ENCODE measurements around the gene ARHGEF3.
"Not testable (repeated sequence)": the region's sequence is repeated elsewhere in the genome, so short reads cannot be mapped to it uniquely, and the experiment has no call there.

ARHGEF3 gene

DNA sequence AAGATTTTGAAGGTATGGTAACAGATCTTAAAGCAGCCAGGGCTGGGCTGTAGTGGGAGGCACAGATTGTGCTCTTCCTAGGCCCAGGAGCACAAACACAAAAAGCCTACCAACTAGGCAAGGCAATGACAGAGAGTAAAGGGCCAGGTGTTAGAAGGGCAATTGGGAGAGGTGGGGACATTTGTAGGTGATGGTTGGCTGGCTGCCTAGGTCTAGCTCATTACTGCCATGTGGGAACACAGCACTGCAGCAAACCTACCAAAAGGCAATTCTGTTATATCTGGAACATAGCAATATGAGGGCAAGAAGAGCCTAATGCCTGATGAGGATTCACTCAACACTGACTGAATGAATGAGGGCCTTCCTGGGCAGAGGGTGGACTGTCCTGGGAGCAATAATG lies 30.4 kb downstream of the ARHGEF3 start:
- no peak for DNase-seq (ENCODE audit: low spot score)

DNA sequence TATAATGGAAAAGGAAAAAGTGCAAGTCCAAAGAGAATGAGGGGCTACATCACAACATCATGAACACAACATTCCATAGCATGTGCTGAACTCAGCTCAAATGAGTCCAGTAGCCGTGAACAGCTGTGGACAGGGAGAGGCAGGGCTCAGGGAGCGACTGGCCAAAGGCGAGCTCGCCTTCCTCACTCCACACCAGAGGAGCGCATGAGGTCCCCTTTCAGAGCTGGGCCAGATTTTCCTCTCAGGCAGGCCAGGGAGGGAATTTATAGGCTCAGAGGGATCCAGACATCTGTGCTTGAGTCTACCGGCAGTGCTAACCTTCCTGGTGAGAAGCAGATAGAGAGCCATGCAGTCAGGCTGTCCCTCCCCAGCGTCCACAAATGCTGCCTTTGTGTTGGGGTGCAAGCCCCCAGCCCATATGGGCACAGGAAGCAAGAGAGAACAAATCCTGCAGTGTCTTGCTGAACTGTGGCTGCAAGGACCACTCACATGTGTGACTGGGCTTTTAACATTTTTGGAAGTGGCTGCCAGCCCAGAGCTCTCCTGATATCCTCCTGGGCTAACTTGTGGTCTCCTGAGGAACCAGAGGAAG lies 32.5 kb downstream of the ARHGEF3 start:
- DNase-seq (ENCODE audit: low spot score) = no peak

DNA sequence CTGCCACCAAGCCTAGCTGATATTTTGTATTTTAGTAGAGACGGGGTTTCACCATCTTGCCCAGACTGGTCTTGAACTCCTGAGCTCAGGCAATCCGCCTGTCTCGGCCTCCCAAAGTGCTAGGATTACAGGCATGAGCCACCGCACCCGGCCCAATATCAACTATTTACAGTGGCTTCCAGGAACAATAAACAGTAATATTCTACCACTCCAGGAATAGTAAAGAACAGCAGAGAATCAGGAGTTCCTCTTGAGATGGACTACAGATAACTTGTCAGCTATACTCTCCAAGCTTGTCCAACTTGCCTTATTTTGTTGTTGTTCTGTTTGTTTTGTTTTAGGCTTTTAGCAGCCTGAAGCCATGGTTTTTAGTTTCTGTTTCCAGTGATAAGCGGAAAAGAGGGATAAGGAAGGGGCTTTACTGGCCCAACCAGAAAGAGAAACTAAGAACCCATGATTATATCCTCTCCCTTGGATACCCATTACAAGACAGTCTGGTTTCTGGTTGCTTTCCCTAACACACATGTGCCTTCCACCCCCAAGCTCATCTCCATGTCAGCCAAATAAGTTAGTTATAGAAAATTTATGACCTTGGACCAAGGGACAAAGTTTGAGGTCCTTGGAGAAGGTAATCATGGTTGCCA lies 36.7 kb downstream of the ARHGEF3 start:
- DNase-seq (ENCODE audit: low spot score) = no peak

DNA sequence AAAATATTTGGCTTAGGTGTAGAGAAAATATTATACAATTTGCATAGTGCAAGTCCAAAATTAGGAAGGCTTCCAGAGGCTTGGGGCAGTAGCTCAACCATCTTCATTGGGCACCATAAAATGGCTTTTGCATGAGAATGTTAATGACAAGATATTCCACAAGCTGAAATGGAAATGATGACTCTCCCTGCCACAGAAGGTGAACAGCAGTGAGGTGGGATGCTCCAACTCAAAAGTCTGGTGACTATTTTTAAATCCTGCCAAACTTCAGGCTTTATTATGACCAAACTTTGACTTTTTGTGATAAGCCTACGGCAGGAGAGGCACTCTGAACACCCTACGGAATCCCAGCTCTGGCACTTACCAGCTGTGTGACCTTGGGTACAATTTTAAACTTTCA lies 37.6 kb downstream of the ARHGEF3 start:
- no peak for DNase-seq (ENCODE audit: low spot score)

DNA sequence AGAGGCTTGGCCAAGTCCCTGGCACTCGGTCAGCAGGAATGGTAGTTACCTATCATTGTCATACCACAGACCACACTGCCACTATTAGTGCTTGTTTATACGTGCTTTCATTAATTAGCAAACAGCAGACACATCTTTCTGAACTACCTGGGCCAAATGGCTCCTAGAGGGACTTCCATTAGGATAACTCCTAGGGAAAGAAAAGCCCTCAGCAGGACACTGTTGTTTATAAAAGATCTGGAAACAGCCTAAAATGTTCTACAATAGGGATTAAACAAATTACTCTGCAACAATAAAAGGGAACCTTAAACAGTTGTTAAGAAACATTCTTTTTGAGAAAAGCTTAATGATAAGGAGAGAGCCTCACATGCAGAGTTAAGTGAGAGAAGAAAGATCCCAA lies 38.5 kb downstream of the ARHGEF3 start:
- DNase-seq (ENCODE audit: low spot score) = no peak

DNA sequence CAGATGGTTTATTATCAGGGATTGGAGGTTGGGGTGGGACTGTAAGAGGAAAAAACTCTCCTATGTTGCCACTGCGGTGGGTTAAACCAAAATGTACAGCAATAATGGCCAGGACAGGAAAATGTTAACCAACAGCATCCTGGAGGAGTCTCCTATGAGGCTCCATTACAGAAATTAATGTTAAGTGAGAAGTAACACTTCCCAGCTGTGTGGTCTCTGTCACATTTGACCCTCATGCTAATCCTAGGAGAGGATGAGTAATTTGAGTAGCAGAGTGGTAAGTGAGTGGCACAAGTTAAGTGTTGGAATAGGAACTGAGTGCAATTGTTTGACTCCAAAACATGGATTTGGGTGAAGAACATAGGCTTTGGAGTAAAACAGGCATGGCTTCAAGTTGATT lies 39.0 kb downstream of the ARHGEF3 start:
- DNase-seq (ENCODE audit: low spot score) = no peak

DNA sequence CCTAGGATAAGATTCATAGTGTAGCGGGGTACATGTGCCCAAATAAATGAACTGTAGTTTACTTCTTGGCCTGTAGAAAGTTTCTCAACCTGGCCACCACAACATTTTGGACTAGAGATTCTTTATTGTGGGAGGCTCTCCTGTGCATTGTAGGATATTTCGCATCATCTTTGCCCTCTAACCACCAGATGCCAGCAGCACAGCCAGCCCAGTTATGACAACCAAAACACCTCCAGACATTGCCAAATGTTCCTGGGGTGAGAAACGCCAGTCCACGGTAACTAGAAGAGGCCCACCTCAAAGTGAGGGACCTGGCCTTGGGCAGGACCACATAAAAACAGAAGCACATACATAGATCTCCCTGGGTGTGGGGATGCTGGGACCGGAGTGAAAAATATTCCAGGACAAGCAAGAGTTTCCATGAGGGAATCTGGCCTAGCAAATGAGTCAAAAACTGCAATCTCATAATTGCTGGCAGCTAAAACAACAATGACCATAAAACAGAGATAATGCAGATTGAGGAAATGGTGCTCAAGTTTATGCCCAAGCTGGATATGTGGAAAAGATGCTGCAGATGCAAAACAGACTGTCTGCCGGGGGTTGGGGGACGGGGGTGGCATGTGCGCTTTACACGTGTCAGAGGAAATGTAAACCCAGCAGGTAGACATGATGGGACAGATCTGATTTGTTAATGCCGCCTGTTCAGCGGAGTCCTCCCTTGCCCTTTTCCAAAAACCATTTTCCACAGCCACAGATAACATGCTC lies 39.7 kb downstream of the ARHGEF3 start:
- no peak for DNase-seq (ENCODE audit: low spot score)

DNA sequence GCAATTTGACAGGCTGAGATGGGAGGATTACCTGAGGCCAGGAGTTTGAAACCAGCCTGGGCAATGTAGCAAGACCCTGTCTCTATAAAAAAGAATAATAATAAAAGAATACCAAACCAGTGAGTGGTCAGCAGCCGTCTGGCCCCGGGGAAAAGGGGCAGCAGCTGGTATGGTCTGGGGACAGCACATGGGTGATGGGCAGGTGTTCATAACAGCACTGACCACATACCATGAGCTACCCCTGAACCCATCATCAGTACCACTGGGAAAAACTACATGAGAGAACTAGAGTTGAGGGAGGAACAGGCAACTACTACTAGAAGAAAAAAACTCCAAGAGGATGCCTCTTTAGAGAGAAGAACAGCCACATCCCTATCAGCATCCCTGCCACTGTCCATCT lies 40.7 kb downstream of the ARHGEF3 start:
- no peak for DNase-seq (ENCODE audit: low spot score)

DNA sequence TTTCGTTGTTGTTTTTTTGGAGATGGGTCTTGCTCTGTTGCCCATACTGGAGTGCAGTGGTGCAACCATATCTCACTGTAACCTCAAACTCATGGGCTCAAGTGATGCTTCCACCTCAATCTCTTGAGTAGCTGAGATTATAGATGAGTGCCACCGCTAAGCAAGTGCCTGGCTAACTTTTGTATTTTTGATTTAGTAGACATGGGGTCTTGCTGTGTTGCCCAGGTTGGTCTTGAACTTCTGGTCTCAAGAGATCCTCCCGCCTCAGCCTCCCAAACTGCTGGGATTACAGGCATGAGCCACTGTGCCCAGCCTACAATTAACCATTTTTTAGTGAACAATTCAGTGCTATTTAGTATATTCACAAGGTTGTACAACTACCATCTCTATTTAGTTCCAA lies 42.2 kb downstream of the ARHGEF3 start:
- no peak for DNase-seq (ENCODE audit: low spot score)

DNA sequence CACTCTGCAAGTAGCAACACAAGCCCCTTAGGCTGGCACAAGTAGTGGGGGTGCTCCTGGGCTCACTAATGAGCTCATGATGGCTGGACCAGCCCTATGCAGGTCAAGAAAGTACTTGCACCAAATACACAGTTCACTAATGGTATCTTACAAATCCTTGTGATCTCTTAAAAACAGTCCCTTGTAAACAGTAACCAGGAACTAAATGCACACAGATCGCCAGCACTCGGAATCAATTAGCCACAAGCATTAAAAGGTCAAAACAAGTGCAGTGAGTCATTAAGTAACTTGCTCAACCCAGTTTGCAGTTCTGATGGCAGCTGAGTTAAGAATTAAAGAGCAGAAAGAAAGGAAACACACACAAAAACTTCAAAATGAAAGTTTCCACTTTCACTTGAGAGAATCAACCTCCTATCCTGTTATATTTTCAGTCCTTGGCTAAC lies 43.2 kb downstream of the ARHGEF3 start:
- DNase-seq (ENCODE audit: low spot score) = no peak

DNA sequence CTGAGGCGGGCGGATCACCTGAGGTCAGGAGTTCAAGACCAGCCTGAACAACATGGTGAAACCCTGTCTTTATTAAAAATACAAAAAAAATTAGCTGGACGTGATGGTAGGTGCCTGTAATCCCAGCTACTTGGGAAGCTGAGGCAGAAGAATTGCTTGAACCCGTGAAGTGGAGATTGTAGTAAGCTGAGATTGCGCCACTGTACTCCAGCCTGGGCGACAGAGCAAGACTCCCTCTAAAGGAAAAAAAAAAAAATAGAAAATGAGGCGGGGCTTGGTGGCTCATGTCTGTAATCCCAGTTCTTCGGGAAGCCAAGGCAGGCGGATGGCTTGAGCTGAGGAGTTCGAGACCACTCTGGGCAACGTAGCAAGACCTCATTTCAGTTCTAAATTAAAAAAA lies 43.7 kb downstream of the ARHGEF3 start:
- DNase-seq (ENCODE audit: low spot score) = not testable (repeated sequence)

DNA sequence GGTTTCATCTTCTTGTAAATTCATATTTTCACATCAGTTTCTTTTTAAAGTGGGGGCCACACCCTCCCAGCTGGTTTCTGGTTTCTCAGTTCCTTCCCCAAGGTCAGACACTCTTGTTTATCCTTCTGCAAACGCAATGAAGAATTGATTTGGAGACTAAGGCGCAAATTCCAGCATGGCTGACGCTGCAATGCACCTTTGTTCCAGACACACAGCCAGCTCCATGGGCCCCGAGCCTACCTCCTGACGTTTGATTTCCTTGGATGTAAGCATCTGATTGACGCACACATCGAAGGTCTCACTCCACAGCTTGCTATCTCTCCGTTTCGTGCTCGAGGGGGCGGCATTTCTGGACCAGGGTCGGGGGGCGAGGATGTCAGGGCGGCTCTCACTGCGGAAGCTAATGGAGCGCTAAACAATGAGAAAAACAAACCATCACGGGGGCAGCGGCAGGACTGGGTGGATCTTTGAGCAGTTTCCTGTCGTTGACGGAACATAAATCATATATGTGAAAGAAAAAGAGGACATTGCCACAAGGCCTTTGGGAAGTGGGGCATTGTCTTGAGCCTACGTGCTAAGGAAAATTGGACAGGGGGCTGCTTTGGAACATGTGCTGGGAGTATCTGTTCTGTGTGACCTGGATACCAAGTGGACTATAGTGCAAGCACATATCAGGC lies 46.9 kb downstream of the ARHGEF3 start:
- no peak for DNase-seq (ENCODE audit: low spot score)

DNA sequence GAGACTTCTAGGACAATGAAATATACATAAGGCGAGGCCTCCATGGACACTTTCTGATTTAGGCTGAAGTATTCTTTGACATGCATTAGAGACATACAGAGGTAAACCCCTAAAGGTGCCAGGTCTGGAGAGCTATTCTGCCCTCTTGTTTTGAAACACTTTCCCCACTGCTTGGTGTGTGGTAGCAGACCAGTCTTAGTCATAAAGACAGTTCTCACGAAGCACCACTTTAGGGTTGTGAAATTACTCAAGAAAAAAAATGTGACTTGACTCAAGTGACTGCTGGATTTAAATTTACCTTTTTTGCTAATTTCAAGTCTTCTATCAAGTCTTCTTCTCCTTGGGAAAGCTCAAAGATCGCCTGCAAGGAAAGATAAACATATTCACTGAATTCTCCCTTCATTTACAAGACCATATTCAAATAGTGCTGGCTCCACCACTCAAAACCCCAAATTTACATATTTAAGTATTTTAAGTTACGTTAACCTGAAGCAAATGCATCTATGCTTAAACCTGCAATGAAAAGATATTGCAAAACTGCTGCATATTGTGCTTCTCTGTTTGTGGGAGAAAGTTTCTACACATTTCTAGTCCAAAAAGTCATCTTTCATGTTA lies 48.4 kb downstream of the ARHGEF3 start:
- DNase-seq (ENCODE audit: low spot score) = no peak

DNA sequence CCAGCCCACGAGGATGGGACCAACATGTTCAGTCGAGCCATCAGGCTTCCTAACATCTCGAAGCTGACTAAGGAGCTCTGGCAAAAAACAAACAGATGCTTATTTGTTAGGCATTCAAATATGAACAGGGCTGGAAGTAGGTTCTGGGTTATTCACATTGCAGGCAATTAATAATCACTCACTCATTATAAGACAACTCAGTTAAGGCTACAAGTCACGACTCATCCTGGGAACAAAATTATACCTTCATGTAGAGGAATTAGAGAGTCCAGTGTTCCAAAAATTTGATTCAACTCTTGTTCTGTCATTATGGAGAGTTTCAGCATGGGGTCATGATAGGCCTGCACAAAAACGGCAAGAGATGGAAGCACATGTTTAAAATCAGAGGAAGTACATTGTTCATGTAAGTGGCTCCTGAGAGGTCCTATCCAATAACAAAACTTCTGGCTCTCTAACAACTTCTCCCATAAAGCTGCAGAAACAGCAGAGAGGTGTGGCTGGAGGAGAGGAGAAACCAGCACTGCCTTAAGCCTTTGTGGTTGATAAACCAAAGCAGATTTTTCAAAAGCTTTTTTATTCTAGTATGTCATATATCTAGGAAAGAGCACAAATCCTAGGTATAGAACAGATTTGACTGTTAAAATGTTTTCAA lies 50.6 kb downstream of the ARHGEF3 start:
- DNase-seq (ENCODE audit: low spot score) = no peak

DNA sequence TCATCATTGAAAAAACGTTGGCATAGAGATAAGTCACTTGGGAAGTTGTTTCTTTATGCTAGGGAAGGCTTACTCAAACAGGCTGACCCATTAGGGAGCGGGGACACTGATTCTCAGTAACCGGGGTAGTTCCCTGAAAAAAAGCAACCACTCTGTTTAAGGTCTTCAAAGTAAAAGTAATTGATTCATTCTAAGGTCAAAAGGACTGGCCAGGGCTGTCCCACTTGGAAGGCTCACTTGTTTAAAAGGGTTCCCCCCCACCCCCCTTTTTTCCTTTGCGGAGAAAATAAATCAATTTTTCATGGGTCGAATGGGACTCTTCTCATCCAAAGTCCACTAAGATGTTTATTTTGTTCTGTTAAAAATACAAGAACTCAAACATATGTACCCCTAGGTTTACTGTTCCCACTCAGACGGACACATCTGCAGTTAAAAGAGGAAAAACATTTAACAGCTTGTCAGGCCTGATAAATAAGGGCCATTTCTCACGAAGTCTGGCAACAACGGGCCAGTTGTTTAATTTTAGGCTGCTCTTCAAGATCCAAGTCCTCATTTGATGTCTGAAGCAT lies 53.0 kb downstream of the ARHGEF3 start:
- DNase-seq (ENCODE audit: low spot score) = no peak

DNA sequence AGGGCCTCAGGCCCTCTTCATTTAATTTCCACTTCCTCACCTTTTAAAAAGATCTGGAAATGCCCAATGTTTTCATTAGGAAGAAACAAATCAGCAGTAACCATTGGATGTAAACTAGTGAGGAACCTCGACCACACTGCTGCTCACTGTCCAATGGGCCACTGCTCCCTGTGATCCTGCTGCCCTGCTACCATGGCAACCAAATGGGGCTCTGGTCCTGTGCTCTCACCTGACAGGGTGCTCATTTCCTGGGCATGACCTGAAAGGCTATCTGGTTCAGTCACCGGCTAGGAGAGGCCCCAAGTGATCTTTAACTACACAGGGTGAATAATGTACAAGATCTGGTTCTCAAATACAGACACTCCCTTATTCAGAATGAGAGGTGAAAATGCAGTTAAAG lies 54.6 kb downstream of the ARHGEF3 start:
- DNase-seq (ENCODE audit: low spot score) = no peak

DNA sequence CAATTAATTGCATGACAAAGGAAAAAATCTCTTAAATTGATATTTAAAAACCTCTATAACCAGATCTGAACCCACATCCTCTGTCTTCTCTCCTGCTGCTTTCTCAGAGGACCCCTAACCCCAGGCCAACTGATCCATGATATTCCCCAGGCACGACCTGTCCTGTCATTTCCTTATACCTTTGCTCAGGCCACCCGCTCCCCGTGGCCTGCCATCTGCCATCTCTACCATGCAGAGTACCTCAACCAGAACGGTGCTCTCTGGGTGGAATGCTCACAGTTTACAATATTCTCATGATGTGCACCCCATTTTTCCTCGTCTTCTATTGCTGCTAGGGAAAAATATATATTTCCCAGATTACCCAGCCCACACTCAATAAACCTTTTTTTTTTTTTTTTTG lies 57.7 kb downstream of the ARHGEF3 start:
- DNase-seq (ENCODE audit: low spot score) = no peak

DNA sequence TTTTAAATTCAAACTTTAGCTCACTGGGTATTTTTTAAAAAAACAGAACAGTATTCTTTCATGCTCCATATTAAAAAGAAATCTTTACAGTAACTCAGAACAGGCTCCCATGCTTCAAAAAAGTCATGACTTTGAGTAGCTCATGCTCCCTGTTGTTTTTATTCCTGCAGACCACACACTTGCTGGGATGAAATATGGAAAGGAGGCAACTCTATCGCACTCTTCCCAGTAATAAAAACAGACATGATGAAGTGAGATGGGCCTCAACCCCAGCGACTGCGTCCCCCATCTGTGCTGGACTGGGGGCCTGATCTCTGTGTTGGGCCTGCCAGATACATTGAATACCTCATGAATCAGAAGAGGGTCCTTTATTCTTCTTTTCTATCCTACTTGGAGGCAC lies 58.9 kb downstream of the ARHGEF3 start:
- DNase-seq (ENCODE audit: low spot score) = no peak

DNA sequence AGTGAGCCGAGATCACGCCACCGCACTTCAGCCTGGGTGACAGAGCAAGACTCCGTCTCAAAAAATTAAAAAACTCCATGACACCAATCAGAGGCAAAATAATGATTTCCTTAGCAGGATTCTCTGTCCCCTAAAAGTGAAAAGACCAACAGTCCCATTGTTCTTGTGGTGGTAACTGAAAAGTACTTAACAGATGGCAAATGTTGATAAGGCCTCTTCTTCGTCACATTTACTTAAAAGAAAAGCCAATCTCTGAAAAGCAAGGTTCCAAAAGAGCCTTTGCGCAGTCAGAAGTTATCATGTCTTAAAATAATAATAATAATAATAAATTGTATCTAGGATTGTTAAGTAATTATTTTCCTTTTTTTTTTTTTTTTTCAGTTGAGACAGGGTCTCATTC lies 62.7 kb downstream of the ARHGEF3 start:
- no peak for DNase-seq (ENCODE audit: low spot score)

DNA sequence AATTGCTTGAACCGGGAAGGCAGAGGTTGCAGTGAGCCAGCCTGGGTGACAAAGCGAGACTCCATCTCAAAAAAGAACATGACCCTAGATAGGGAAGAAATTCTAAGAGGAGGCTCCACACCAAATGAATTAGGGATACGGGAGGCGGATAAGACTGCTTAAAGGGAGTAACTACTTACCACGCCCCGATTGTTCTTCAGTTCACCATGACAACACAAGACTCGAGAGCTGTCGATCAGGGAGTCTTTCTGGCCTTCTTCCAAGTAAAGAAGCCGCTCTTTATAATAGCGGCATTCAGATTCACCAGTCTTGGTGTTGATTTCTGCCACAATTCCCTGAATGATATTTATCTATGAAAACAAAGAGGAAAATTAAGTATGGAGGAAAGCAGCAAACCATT lies 64.7 kb downstream of the ARHGEF3 start:
- no peak for DNase-seq (ENCODE audit: low spot score)

DNA sequence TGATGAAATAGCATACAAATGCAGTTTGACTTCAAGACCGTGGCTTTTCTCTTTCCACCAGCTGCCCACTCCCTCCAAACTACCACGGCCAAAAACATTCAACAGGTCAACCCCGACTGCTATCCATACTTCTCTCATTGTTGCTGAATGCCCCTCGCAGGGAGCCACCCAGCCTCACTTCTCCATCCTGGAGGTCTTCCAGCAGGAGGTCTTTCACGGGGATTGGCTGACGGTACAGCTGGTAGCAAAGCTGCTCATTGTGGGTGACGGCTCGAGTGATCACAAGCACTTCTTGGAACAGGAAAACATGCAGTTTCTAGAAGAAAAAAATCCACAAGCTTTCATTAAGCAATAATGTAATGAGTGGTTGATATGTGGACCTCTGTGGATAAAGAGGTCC lies 69.6 kb downstream of the ARHGEF3 start:
- no peak for DNase-seq (ENCODE audit: low spot score)

DNA sequence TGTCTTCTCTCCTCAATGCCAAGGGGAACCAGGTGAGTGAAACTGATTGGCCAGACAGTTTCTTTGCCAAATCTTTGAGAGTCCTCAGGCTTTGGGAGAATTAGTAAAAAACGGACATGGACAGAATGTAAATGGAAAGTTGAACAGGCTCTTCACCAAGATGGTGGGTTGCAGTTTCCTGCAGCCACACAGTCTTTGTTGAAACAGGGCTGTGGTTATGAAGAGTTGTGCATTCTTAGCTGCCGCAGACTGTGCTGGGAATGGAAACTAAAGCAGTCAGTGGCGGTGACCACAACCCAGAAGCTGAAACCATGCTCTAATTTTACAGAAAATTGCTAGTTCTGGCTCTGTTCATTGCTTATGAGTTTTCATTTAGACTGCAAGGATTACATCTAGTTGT lies 76.6 kb downstream of the ARHGEF3 start:
- no peak for DNase-seq (ENCODE audit: low spot score)

Measured in hematopoietic multipotent progenitor cell treated with erythropoietin and hydrocortisone succinate and interleukin-3 and kit ligand, for 17 days (in vitro differentiated cells).